ENCODE data around the gene MYO7A. TPM values are rescaled to one million over a fixed set of nuclear protein-coding genes. Genes with fewer than 3 reads are reported as not detected.

The MYO7A gene
- total RNA-seq, 1 donor from 2014 or later = 0.16 TPM

GRCh38 chr11:77086521-77087472, 41.2 kb upstream of the MYO7A start:
- Mint-ChIP-seq H3K27ac (ENCODE audit: unreplicated experiment) (no peak overlapping the region), H3K4me1 (ENCODE audit: low read depth, unreplicated experiment) (no peaks in the 10 kb centered on the region), H3K4me3 (ENCODE audit: unreplicated experiment) (no peak overlapping the region), H3K36me3 (ENCODE audit: low read depth, unreplicated experiment) (no peaks in the 10 kb centered on the region), H3K27me3 (ENCODE audit: low read depth, unreplicated experiment) (no peaks in the 10 kb centered on the region), H3K9me3 (ENCODE audit: unreplicated experiment) (no peaks in the 10 kb centered on the region)
- Histone ChIP-seq H3K4me3 (ENCODE audit: insufficient read depth, low read depth, low read length) (no peak overlapping the region), H3K9ac (ENCODE audit: low read length) (no peak overlapping the region), H3K4me2 (ENCODE audit: low read length) (no peak overlapping the region), H3K4me1 (ENCODE audit: insufficient read depth, low read length) (peaks cover 5% of the 10 kb centered on the region), H3K27ac (ENCODE audit: low read depth, low read length) (no peak overlapping the region), H3K9me3 (ENCODE audit: insufficient read depth, low read depth, low read length) (no peaks in the 10 kb centered on the region), H4K20me1 (ENCODE audit: insufficient read depth, low read length) (peaks cover 24% of the 10 kb centered on the region), H3K79me2 (ENCODE audit: insufficient read depth, low read length) (no peaks in the 10 kb centered on the region), H3K27me3 (ENCODE audit: insufficient read depth, low read length) (no peaks in the 10 kb centered on the region), H3K36me3 (ENCODE audit: insufficient read depth, low read length) (no peaks in the 10 kb centered on the region), H2AFZ (ENCODE audit: low read depth, low read length) (no peak overlapping the region)
- no peak for DNase-seq (ENCODE audit: low read depth)
- TF ChIP-seq CTCF (IDR thresholded peaks at IDR 0.05; ENCODE audit: insufficient read depth, low read depth, low read length) = no peak
- FAIRE-seq = no peak

GRCh38 chr11:77087723-77088225, 40.3 kb upstream of the MYO7A start:
- Histone ChIP-seq H3K36me3 (ENCODE audit: insufficient read depth, low read length) (no peaks in the 10 kb centered on the region), H3K27ac (ENCODE audit: low read depth, low read length) (no peak overlapping the region), H3K9ac (ENCODE audit: low read length) (no peak overlapping the region), H3K4me2 (ENCODE audit: low read length) (no peak overlapping the region), H3K4me1 (ENCODE audit: insufficient read depth, low read length) (peaks cover under 1% of the 10 kb centered on the region), H4K20me1 (ENCODE audit: insufficient read depth, low read length) (peaks cover 21% of the 10 kb centered on the region), H3K79me2 (ENCODE audit: insufficient read depth, low read length) (no peaks in the 10 kb centered on the region), H3K27me3 (ENCODE audit: insufficient read depth, low read length) (no peaks in the 10 kb centered on the region), H3K4me3 (ENCODE audit: insufficient read depth, low read depth, low read length) (no peak overlapping the region), H2AFZ (ENCODE audit: low read depth, low read length) (no peak overlapping the region), H3K9me3 (ENCODE audit: insufficient read depth, low read depth, low read length) (no peaks in the 10 kb centered on the region)
- FAIRE-seq (no peak), DNase-seq (ENCODE audit: low read depth) (no peak)
- H3K27me3 Mint-ChIP-seq (ENCODE audit: low read depth, unreplicated experiment) = no peaks in the 10 kb centered on the region
- H3K27ac Mint-ChIP-seq (ENCODE audit: unreplicated experiment) = no peak overlapping the region
- TF ChIP-seq EZH2 (IDR thresholded peaks at IDR 0.05; ENCODE audit: insufficient read depth, low read length) (no peak), CTCF (IDR thresholded peaks at IDR 0.05; ENCODE audit: insufficient read depth, low read depth, low read length) (no peak)
- no peaks in the 10 kb centered on the region for H3K9me3 Mint-ChIP-seq (ENCODE audit: unreplicated experiment)
- H3K36me3 Mint-ChIP-seq (ENCODE audit: low read depth, unreplicated experiment) = no peaks in the 10 kb centered on the region
- no peaks in the 10 kb centered on the region for H3K4me1 Mint-ChIP-seq (ENCODE audit: low read depth, unreplicated experiment)
- H3K4me3 Mint-ChIP-seq (ENCODE audit: unreplicated experiment) = no peak overlapping the region
